Rectal smooth muscle tissue (tissue), 1 donor: ENCODE data around the gene PRSS35.
"Not testable (repeated sequence)": the region's sequence is repeated elsewhere in the genome, so short reads cannot be mapped to it uniquely, and the experiment has no call there.

Experiments
- H3K27ac ChIP-seq: one replicate; pipeline ENCODE4 v1.7.0; 2013; ENCODE audit warnings: low read depth, low read length, inconsistent platforms
- H3K27me3 ChIP-seq: one replicate; pipeline ENCODE4 v1.7.0; 2013; ENCODE audit warnings: low read length; ENCODE audit not compliant: control insufficient read depth, insufficient read depth
- H3K36me3 ChIP-seq: one replicate; pipeline ENCODE4 v1.7.0; 2013; ENCODE audit warnings: low read length; ENCODE audit not compliant: control insufficient read depth, insufficient read depth
- H3K4me1 ChIP-seq: one replicate; pipeline ENCODE4 v1.7.0; 2013; ENCODE audit warnings: low read length; ENCODE audit not compliant: control insufficient read depth, insufficient read depth
- H3K4me3 ChIP-seq: one replicate; pipeline ENCODE4 v1.7.0; 2013; ENCODE audit warnings: low read length
- H3K9ac ChIP-seq: one replicate; pipeline ENCODE4 v1.7.0; 2013; ENCODE audit warnings: low read length

The PRSS35 gene

DNA sequence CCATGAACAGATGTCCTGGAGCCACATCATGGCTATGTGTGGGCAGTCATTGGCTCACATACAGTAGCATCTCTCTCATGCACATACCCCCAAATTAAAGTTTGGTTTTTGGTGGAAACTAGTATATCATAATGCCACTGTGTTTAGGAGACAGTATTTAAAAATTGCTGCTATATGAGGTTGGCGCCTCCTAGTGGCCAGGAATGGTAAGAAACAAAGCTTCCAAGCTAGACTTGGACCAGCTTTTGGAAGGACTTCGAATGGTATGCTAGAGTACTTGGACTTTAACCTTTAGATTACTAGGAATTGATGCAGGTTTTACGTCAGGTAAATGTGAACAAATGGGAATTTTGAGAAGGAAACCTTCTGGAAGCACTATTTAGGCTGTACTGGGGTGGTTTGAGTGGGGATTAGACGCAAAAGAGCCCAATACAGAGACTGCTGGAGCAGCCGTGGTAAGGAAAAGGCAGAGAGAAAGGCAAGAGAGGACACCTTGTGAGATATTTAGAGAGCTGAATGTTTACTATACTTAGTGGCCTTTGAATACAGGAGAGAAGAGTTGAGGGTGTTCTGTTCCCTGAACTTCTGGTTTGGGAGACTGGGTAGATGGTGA lies 23.8 kb downstream of the PRSS35 start:
- Histone ChIP-seq H3K9ac (no peak overlapping the region), H3K4me3 (no peak overlapping the region), H3K27ac (no peak overlapping the region), H3K4me1 (no peaks in the 10 kb centered on the region), H3K27me3 (no peaks in the 10 kb centered on the region), H3K36me3 (no peaks in the 10 kb centered on the region)

DNA sequence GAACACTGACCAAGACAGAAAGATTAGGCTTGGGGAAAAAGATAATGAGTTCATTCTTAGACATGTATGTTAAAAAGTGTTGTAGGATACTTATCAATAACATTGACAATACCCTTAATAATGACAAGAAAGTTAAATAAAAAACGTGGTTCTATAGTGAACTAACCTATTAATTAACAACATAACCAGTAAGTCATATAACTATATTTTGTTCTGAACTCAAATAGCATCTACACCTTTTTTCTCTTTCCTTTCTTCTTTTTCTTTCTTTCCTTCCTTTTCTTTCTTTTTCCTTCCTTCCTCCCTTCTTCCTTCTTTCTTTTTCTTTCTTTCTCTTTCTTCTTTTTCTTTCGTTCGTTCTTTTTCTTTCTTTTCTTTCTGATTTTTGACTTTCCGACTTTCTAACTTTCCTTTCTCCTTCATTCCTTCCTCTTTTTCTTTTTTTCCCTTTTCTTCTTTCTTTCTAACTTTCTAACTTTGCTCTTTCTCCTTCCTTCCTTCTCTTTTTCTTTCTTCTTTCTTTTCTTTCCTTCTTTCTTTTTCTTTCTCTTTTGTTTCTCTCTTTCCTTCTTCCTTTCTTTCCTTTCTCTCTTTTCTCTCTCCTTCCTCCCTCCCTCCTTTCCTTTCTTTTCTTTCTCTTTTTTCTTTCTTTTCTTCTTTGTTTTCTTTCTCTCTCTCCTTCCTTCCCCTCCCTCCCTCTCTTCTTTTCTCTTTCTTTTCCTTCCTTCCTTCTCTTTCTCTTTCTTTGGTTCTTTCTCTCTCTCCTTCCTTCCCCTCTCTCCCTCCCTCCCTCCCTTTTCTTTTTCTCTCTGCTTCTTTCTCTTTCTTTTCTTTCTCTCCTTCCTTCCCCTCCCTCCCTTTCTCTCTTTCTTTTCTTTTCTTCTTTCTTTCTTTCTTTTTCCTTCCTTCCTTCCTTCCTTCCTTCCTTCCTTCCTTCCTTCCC lies 24.6 kb downstream of the PRSS35 start:
- Histone ChIP-seq H3K27ac (no peak overlapping the region), H3K4me3 (no peak overlapping the region), H3K9ac (no peak overlapping the region), H3K4me1 (no peaks in the 10 kb centered on the region), H3K36me3 (no peaks in the 10 kb centered on the region), H3K27me3 (no peaks in the 10 kb centered on the region)

DNA sequence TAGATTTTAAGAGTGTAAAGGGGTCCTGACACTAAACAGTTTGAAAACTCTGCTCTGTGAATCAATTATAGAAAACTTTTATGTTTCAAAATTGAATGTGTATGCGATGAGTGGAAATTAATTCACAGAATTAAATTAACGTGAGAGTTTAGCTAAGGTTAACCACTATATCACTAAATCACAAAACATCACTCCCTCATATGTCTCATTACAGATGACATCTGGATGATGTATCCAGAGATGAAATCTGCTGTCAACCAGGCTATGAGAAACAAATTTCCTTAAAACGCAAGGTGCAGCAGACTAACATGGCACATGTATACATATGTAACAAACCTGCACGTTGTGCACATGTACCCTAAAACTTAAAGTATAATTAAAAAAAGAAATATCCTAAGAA lies 27.3 kb downstream of the PRSS35 start:
- H3K4me1 ChIP-seq = no peaks in the 10 kb centered on the region
- no peak overlapping the region for H3K9ac ChIP-seq
- H3K36me3 ChIP-seq = no peaks in the 10 kb centered on the region
- H3K27ac ChIP-seq = no peak overlapping the region
- H3K27me3 ChIP-seq = no peaks in the 10 kb centered on the region
- no peak overlapping the region for H3K4me3 ChIP-seq

DNA sequence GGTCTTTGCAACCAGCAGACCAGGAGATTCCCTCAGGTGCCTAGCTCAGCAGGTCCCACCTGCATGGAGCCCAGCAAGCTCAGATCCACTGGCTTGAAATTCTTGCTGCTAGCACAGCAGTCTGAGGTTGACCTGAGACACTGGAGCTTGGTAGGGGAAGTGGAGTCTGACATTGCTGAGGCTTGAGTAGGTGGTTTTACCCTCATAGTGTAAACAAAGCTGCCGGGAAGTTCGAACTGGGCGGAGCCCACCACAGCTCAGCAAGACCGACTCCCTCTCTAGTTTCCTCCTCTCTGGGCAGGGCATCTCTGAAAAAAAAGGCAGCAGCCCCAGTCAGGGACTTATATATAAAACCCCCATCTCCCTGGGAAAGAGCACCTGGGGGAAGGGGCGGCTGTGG lies 34.3 kb downstream of the PRSS35 start:
- H3K4me1 ChIP-seq = no peaks in the 10 kb centered on the region
- no peak overlapping the region for H3K9ac ChIP-seq
- H3K27me3 ChIP-seq = no peaks in the 10 kb centered on the region
- no peak overlapping the region for H3K4me3 ChIP-seq
- H3K27ac ChIP-seq = no peak overlapping the region
- H3K36me3 ChIP-seq = no peaks in the 10 kb centered on the region

DNA sequence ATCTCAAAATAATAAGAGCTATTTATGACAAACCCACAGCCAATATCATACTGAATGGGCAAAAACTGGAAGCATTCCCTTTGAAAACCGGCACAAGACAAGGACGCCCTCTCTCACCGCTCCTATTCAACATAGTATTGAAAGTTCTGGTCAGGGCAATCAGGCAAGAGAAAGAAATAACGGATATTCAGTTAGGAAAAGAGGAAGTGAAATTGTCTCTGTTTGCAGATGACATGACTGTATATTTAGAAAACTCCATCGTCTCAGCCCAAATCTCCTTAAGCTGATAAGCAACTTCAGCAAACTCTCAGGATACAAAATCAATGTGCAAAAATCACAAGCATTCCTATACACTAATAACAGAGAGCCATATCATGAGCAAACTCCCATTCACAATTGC lies 38.1 kb downstream of the PRSS35 start:
- not testable (repeated sequence) for H3K27me3 ChIP-seq, H3K4me3 ChIP-seq, H3K9ac ChIP-seq, H3K27ac ChIP-seq, H3K4me1 ChIP-seq, H3K36me3 ChIP-seq

DNA sequence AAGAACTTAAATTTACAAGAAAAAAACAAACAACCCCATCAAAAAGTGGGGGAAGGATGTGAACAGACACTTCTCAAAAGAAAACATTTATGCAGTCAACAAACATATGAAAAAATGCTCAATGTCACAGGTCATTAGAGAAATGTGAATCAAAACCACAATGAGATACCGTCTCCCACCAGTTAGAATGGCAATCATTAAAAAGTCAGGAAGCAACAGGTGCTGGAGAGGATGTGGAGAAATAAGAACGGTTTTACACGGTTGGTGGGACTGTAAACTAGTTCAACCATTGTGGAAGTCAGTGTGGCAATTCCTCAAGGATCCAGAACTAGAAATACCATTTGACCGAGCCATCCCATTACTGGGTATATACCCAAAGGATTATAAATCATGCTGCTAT lies 39.4 kb downstream of the PRSS35 start:
- not testable (repeated sequence) for H3K4me3 ChIP-seq, H3K27ac ChIP-seq, H3K4me1 ChIP-seq, H3K9ac ChIP-seq, H3K36me3 ChIP-seq, H3K27me3 ChIP-seq

DNA sequence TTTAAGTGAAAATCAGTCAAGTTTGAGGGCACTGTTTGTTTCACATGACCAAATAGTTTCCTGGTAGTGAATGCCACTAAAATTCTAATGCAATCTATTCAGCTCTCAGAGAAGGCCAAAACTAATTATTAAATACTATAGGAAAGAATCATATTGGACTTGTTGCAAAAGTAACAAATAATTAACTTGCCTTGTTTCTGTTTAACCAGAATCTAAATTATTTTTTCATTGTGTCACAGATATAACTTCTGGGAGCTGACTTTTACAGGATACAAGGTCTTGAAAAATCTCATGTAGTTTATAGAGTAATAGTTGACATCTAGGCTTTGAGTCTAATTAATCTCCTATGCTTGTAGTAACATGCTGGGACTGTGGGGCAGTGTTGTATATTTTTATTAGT lies 44.5 kb downstream of the PRSS35 start:
- no peak overlapping the region for H3K27ac ChIP-seq
- H3K9ac ChIP-seq = no peak overlapping the region
- no peak overlapping the region for H3K4me3 ChIP-seq
- no peaks in the 10 kb centered on the region for H3K4me1 ChIP-seq
- no peaks in the 10 kb centered on the region for H3K36me3 ChIP-seq
- no peaks in the 10 kb centered on the region for H3K27me3 ChIP-seq

DNA sequence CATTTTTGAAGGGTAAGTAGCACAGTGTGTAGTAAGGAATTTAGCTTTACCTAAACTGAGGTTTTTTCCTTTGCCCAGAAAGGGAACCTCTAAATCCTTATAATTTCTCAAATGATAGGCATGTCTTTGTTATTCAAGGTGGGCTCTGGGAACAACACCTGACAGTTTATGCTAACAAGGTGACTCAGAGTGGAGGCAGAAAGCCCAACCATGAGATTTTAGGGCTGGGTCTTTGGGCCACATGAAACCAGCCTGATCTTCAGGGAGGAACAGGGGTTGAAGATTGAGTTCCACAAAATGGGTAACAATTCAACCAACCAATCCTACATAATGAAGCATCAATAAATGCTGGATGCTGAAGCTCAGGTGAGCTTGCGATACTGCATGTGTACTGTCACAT lies 46.6 kb downstream of the PRSS35 start:
- Histone ChIP-seq H3K9ac (no peak overlapping the region), H3K4me1 (no peaks in the 10 kb centered on the region), H3K4me3 (no peak overlapping the region), H3K27ac (no peak overlapping the region), H3K27me3 (no peaks in the 10 kb centered on the region), H3K36me3 (no peaks in the 10 kb centered on the region)

DNA sequence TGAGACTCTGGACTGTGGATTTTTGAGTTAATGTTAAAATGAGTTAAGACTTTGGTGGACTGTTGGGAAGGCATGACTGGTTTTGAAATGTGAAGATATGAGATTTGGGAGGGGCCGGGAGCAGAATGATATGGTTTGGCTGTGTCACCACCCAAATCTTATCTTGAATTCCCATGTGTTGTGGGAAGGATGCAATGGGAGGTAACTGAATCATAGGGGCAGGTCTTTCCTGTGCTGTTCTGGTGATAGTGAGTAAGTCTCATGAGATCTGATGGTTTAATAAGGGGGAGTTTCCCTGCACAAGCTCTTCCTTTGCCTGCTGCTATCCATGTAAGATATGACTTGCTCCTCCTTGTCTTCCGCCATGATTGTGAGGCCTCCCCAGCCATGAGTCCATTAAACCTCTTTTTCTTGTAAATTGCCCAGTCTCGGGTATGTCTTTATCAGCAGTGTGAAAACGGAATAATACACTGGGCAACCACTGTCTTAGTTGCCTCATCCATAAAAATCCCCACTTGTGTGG lies 59.4 kb downstream of the PRSS35 start:
- H3K9ac ChIP-seq = not testable (repeated sequence)

DNA sequence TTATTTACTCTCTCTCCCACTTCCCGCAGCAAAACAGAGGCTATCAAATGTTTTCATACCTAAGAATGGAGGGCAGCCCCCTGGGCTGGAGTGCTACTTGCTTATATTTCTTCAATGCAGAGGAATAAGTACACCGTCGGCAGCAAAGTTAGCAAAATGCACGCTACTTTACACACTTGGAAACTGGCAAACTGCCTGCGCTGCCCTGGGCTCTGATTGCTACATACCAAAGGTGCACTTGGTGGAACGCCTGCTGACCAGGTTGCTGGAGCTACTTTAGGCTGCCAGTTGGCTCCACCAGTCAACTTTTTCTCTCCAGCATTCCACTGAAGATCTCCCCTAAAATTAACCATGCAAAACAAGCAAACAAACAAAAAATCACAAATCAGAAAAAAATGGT lies 62.4 kb downstream of the PRSS35 start:
- Histone ChIP-seq H3K27me3 (no peaks in the 10 kb centered on the region), H3K4me3 (no peak overlapping the region), H3K9ac (no peak overlapping the region), H3K27ac (no peak overlapping the region), H3K4me1 (no peaks in the 10 kb centered on the region), H3K36me3 (no peaks in the 10 kb centered on the region)

More for the DNA sequence above, 59.4 kb downstream of the PRSS35 start:
- H3K4me1 ChIP-seq, H3K4me3 ChIP-seq, H3K27ac ChIP-seq, H3K27me3 ChIP-seq, H3K36me3 ChIP-seq: not testable (repeated sequence)
